WTC11 (cell line): ENCODE measurements around the gene KIAA1671. TPM values are rescaled to one million over a fixed set of nuclear protein-coding genes. Genes with fewer than 3 reads are reported as not detected.

Source experiments
- ATAC-seq: fragments of 200-7000 bp; cut with Tn5 transposase; 2 replicates; pipeline ENCODE4 v1.10.0; 2021; ENCODE audit warnings: mild to moderate bottlenecking, moderate library complexity
- CTCF ChIA-PET: fragments of 300-600 bp; sonication (Branson Sonifier 250); formaldehyde crosslinking; loops from one replicate; lab custom pipeline; 2021; ENCODE audit warnings: antibody characterized with exemption; lab: Charles Lee
- POLR2A ChIA-PET: fragments of 350-600 bp; sonication (Branson Sonifier 250); formaldehyde crosslinking; loops from one replicate; lab custom pipeline; 2021; ENCODE audit warnings: antibody characterized with exemption; lab: Charles Lee
- DNase-seq: peaks from one replicate; pipeline ENCODE4 v3.0.0; 2021; ENCODE audit warnings: low spot score
- H3K27ac Mint-ChIP-seq: 2 replicates; pipeline ENCODE4 v1.8.0; 2021; ENCODE audit warnings: mixed read lengths
- H3K27me3 Mint-ChIP-seq: 2 replicates; pipeline ENCODE4 v1.8.0; 2021; ENCODE audit warnings: low read depth, mild to moderate bottlenecking, moderate library complexity, mixed read lengths
- H3K36me3 Mint-ChIP-seq: 2 replicates; pipeline ENCODE4 v1.8.0; 2021; ENCODE audit warnings: mixed read lengths
- H3K4me1 Mint-ChIP-seq: 2 replicates; pipeline ENCODE4 v1.8.0; 2022; ENCODE audit warnings: mixed read lengths
- H3K4me3 Mint-ChIP-seq: 2 replicates; pipeline ENCODE4 v1.8.0; 2021; ENCODE audit warnings: mild to moderate bottlenecking, moderate library complexity, mixed read lengths
- H3K9me3 Mint-ChIP-seq: 2 replicates; pipeline ENCODE4 v1.8.0; 2021; ENCODE audit warnings: mixed read lengths
- IRF2 ChIP-seq: sonication (generic); formaldehyde crosslinking; IDR thresholded peaks from 2 replicates; pipeline ENCODE4 v1.8.0; 2022; ENCODE audit warnings: low read depth, missing genetic modification reagents, borderline replicate concordance
- JUN ChIP-seq: sonication (generic); formaldehyde crosslinking; IDR thresholded peaks from 2 replicates; pipeline ENCODE4 v1.8.0; 2023; ENCODE audit warnings: mild to moderate bottlenecking, missing genetic modification reagents
- KAT7 ChIP-seq: sonication (generic); formaldehyde crosslinking; IDR thresholded peaks from 2 replicates; pipeline ENCODE4 v1.8.1; 2023; ENCODE audit warnings: missing genetic modification reagents, mild to moderate bottlenecking, borderline replicate concordance
- MXD4 ChIP-seq: fragments of 250-450 bp; sonication (Bioruptor Pico); IDR thresholded peaks from 2 replicates; pipeline ENCODE4 v1.8.0; 2021; ENCODE audit warnings: mild to moderate bottlenecking, moderate library complexity, borderline replicate concordance
- NR2C2 ChIP-seq: sonication (generic); formaldehyde crosslinking; IDR thresholded peaks from 2 replicates; pipeline ENCODE4 v1.8.0; 2022; ENCODE audit warnings: mild to moderate bottlenecking, missing genetic modification reagents
- OVOL2 ChIP-seq: fragments of 250-450 bp; sonication (Bioruptor Pico); IDR thresholded peaks from 2 replicates; pipeline ENCODE4 v1.9.0; 2021; ENCODE audit warnings: mild to moderate bottlenecking, borderline replicate concordance
- PRRX2 ChIP-seq: fragments of 250-450 bp; sonication (Bioruptor Pico); IDR thresholded peaks from 2 replicates; pipeline ENCODE4 v1.8.0; 2021; ENCODE audit warnings: mild to moderate bottlenecking
- TCF7 ChIP-seq: sonication (generic); formaldehyde crosslinking; IDR thresholded peaks from 2 replicates; pipeline ENCODE4 v1.8.0; 2022; ENCODE audit warnings: mild to moderate bottlenecking, low read depth, missing genetic modification reagents, moderate library complexity
- ZNF121 ChIP-seq: sonication (generic); formaldehyde crosslinking; IDR thresholded peaks from 2 replicates; pipeline ENCODE4 v1.8.0; 2023; ENCODE audit warnings: missing genetic modification reagents
- ZNF317 ChIP-seq: sonication (generic); formaldehyde crosslinking; IDR thresholded peaks from 2 replicates; pipeline ENCODE4 v1.8.1; 2023; ENCODE audit warnings: low read depth, mild to moderate bottlenecking, moderate library complexity, missing genetic modification reagents, borderline replicate concordance
- ZNF423 ChIP-seq: fragments of 250-450 bp; sonication (Bioruptor Pico); IDR thresholded peaks from 2 replicates; pipeline ENCODE4 v2.1.2; 2022; ENCODE audit warnings: mild to moderate bottlenecking, moderate library complexity
- total RNA-seq: library from RNA; stranded (reverse); gene quantifications from 3 replicates; pipeline ENCODE4 v1.2.3, GENCODE V29; 2021
- TF ChIP-seq, protein P1 (sequence below): fragments of 250-450 bp; sonication (Bioruptor Pico); IDR thresholded peaks from 2 replicates; pipeline ENCODE4 v1.9.0; 2021; ENCODE audit warnings: moderate library complexity, mild to moderate bottlenecking, inconsistent platforms, borderline replicate concordance
- TF ChIP-seq, protein P2 (sequence below): sonication (generic); formaldehyde crosslinking; IDR thresholded peaks from 2 replicates; pipeline ENCODE4 v1.8.1; 2023; ENCODE audit warnings: mild to moderate bottlenecking, missing genetic modification reagents
- TF ChIP-seq, protein P3 (sequence below): sonication (generic); formaldehyde crosslinking; IDR thresholded peaks from 2 replicates; pipeline ENCODE4 v1.8.1; 2023; ENCODE audit warnings: mild to moderate bottlenecking, moderate library complexity, missing genetic modification reagents
- TF ChIP-seq, protein P4 (sequence below): sonication (generic); formaldehyde crosslinking; IDR thresholded peaks from 2 replicates; pipeline ENCODE4 v1.8.0; 2022; ENCODE audit warnings: missing genetic modification reagents
- TF ChIP-seq, protein P5 (sequence below): sonication (generic); formaldehyde crosslinking; IDR thresholded peaks from 2 replicates; pipeline ENCODE4 v1.8.1; 2022; ENCODE audit warnings: mild to moderate bottlenecking, moderate library complexity, missing genetic modification reagents
- TF ChIP-seq, protein P6 (sequence below): fragments of 250-450 bp; sonication (Bioruptor Pico); conservative IDR thresholded peaks from 2 replicates; pipeline ENCODE4 v1.9.0; 2021; ENCODE audit warnings: mild to moderate bottlenecking

The KIAA1671 gene
- total RNA-seq, 1 experiment from 2014 or later = 26.0 TPM

DNA sequence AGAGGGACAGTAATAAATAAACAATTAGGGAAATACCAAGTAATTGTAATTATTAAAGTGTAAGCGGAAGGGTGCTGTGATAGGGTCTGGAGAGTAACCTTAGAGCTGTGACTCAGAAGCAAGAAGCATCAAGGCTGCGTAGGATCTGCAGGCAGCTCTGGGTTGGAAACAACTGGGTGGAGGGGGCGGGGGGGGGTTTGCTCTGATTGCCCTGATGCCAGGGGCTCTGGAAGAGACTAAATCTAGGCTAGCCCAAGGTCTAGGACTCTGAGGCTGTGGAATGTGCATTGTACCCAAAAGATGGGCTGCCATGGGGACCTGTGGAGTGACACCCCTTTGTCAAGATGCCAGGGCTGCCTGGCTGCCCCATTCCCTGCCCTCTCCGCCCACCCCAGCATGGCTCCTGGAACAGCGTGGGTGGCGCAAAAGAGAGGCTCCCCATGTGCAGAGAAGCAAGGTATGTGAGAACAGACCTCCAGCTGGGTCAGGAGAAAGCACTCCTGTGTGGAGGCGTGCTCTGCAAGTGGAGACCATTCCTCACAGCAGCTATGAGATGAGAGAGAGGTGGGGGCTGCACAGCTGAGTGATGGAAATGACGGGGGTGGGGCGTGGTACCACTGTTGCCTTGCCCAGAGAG is 146.0 kb downstream of the KIAA1671 start:
- no peaks in the 10 kb centered on the region for H3K27me3 Mint-ChIP-seq
- TF ChIP-seq ZNF423 (CRISPR knock-in tag) (0 out of 2 replicates have a peak, but pooled peaks have one; percentile 22), ZNF317 (no peak)
- TF ChIP-seq, protein P1, sequence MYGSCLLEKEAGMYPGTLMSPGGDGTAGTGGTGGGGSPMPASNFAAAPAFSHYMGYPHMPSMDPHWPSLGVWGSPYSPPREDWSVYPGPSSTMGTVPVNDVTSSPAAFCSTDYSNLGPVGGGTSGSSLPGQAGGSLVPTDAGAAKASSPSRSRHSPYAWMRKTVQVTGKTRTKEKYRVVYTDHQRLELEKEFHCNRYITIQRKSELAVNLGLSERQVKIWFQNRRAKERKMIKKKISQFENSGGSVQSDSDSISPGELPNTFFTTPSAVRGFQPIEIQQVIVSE (CRISPR knock-in tag) = no peak
- TF ChIP-seq, all 79 proteins: peak for 1
- DNase-seq (no peak), ATAC-seq (peak; percentile 39)
- Mint-ChIP-seq H3K27ac (no peak overlapping the region), H3K4me3 (no peak overlapping the region), H3K4me1 (peaks cover 12% of the 10 kb centered on the region), H3K36me3 (no peaks in the 10 kb centered on the region), H3K9me3 (no peaks in the 10 kb centered on the region)
- POLR2A ChIA-PET = no interaction called here
- CTCF ChIA-PET = interaction anchor here (1.3 to 1.7 kb wide), 2 partner anchors 13 to 17 kb away, joined by 4 read pairs; no protein-coding TSS in a partner anchor

DNA sequence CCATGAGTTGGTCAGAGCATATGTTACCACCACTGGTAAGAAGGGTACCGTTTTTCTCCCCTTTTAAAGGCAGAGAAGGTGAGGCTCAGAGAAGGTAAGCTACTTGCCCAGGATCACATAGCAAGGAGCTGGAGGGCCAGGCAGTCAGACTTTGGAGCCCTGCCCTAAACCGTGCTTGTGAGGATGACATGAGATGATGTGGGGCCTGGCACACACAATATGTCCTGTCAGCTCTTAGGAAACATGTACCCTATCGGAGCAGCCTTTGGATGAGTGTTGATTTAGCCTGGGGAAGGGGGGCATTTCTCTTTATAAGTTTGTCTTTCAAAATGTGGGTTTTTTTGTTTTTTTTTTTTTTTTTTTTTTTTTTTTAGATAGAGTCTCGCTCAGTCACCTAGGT is 146.7 kb downstream of the KIAA1671 start:
- H3K4me1 Mint-ChIP-seq = peaks cover 12% of the 10 kb centered on the region
- no peaks in the 10 kb centered on the region for H3K36me3 Mint-ChIP-seq
- ChIA-PET CTCF (interaction anchor here (1.3 to 1.7 kb wide), 2 partner anchors 12 to 18 kb away, joined by 4 read pairs; no protein-coding TSS in a partner anchor), POLR2A (no interaction called here)
- H3K9me3 Mint-ChIP-seq = no peaks in the 10 kb centered on the region
- no peak overlapping the region for H3K4me3 Mint-ChIP-seq
- TF ChIP-seq MXD4 (CRISPR knock-in tag) (no peak), TCF7 (no peak), ZNF317 (no peak), OVOL2 (CRISPR knock-in tag) (no peak), PRRX2 (CRISPR knock-in tag) (no peak), IRF2 (CRISPR knock-in tag) (no peak), JUN (CRISPR knock-in tag) (no peak), ZNF121 (CRISPR knock-in tag) (no peak), KAT7 (no peak), NR2C2 (no peak)
- TF ChIP-seq, protein P2, sequence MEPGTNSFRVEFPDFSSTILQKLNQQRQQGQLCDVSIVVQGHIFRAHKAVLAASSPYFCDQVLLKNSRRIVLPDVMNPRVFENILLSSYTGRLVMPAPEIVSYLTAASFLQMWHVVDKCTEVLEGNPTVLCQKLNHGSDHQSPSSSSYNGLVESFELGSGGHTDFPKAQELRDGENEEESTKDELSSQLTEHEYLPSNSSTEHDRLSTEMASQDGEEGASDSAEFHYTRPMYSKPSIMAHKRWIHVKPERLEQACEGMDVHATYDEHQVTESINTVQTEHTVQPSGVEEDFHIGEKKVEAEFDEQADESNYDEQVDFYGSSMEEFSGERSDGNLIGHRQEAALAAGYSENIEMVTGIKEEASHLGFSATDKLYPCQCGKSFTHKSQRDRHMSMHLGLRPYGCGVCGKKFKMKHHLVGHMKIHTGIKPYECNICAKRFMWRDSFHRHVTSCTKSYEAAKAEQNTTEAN (CRISPR knock-in tag) = no peak
- TF ChIP-seq, protein P3, sequence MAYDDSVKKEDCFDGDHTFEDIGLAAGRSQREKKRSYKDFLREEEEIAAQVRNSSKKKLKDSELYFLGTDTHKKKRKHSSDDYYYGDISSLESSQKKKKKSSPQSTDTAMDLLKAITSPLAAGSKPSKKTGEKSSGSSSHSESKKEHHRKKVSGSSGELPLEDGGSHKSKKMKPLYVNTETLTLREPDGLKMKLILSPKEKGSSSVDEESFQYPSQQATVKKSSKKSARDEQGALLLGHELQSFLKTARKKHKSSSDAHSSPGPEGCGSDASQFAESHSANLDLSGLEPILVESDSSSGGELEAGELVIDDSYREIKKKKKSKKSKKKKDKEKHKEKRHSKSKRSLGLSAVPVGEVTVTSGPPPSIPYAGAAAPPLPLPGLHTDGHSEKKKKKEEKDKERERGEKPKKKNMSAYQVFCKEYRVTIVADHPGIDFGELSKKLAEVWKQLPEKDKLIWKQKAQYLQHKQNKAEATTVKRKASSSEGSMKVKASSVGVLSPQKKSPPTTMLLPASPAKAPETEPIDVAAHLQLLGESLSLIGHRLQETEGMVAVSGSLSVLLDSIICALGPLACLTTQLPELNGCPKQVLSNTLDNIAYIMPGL = no peak
- TF ChIP-seq, protein P4, sequence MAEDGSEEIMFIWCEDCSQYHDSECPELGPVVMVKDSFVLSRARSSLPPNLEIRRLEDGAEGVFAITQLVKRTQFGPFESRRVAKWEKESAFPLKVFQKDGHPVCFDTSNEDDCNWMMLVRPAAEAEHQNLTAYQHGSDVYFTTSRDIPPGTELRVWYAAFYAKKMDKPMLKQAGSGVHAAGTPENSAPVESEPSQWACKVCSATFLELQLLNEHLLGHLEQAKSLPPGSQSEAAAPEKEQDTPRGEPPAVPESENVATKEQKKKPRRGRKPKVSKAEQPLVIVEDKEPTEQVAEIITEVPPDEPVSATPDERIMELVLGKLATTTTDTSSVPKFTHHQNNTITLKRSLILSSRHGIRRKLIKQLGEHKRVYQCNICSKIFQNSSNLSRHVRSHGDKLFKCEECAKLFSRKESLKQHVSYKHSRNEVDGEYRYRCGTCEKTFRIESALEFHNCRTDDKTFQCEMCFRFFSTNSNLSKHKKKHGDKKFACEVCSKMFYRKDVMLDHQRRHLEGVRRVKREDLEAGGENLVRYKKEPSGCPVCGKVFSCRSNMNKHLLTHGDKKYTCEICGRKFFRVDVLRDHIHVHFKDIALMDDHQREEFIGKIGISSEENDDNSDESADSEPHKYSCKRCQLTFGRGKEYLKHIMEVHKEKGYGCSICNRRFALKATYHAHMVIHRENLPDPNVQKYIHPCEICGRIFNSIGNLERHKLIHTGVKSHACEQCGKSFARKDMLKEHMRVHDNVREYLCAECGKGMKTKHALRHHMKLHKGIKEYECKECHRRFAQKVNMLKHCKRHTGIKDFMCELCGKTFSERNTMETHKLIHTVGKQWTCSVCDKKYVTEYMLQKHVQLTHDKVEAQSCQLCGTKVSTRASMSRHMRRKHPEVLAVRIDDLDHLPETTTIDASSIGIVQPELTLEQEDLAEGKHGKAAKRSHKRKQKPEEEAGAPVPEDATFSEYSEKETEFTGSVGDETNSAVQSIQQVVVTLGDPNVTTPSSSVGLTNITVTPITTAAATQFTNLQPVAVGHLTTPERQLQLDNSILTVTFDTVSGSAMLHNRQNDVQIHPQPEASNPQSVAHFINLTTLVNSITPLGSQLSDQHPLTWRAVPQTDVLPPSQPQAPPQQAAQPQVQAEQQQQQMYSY (CRISPR knock-in tag) = no peak
- TF ChIP-seq, protein P5, sequence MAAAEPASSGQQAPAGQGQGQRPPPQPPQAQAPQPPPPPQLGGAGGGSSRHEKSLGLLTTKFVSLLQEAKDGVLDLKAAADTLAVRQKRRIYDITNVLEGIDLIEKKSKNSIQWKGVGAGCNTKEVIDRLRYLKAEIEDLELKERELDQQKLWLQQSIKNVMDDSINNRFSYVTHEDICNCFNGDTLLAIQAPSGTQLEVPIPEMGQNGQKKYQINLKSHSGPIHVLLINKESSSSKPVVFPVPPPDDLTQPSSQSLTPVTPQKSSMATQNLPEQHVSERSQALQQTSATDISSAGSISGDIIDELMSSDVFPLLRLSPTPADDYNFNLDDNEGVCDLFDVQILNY (CRISPR knock-in tag) = no peak
- TF ChIP-seq, protein P6, sequence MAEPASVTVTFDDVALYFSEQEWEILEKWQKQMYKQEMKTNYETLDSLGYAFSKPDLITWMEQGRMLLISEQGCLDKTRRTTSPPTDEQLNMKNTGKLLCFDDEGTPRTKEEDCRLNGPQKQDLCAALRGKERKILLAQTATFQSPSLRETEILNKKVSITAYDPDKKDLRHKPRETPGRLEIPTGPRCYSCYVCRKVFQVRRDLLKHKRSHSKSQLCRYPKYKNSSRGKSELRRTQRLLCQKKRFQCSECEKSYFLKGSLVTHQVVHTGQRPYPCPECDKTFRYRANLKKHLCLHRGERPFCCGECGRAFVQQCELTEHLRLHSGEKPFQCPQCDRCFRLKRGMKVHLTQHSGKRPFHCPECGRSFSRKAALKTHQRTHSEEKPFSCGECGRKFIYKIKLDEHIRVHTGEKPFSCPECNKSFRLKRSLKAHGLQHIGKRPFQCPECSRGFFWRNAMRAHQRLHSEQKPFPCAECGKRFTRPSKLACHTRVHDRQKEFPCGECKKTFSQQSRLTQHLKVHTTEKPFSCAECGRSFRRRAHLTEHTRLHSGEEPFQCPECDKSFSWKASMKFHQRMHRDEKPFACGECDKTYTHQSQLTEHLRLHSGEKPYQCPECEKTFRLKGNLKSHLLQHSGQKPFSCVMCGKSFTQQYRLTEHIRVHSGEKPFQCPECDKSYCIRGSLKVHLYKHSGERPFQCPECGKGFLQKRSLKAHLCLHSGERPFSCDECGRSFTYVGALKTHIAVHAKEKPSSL (CRISPR knock-in tag) = no peak
- no peak for DNase-seq
- no peaks in the 10 kb centered on the region for H3K27me3 Mint-ChIP-seq
- H3K27ac Mint-ChIP-seq = no peak overlapping the region; the same call in 1 of the 2 replicates
- ATAC-seq = no peak
